Left lung (tissue), 10 donors: Measurements from ENCODE around the gene LRRK1. TPM values are rescaled to one million over a fixed set of nuclear protein-coding genes. Genes with fewer than 3 reads are reported as not detected.
A peak's percentile ranks its signal among the peaks of the same experiment; 100 is the strongest.

Experiments
- ATAC-seq: fragments of 200-7000 bp; cut with Tn5 transposase; one replicate; pipeline ENCODE4 v1.9.1; 2020; ENCODE audit warnings: moderate library complexity
- DNase-seq, 4 donors: peaks; one replicate each; pipeline ENCODE4 v3.0.0-alpha.2; 2013 to 2020
- H3K27ac ChIP-seq, 2 donors: fragments of 200-600 bp; sonication (generic) in 1 of 2; one replicate each; pipeline versions ENCODE4 v1.5.0 to v1.8.0; 2020 to 2021
- H3K27me3 ChIP-seq, 2 donors: fragments of 200-600 bp; sonication (generic) in 1 of 2; one replicate each; pipeline versions ENCODE4 v1.5.0 to v1.8.0; 2020 to 2021
- H3K36me3 ChIP-seq, 2 donors: fragments of 200-600 bp; sonication (generic) in 1 of 2; one replicate each; pipeline versions ENCODE4 v1.5.0 to v1.8.0; 2020 to 2021
- H3K4me1 ChIP-seq, 2 donors: fragments of 200-600 bp; one replicate each; pipeline ENCODE4 v1.8.0; 2021
- H3K4me3 ChIP-seq, 2 donors: fragments of 200-600 bp; sonication (generic) in 1 of 2; one replicate each; pipeline versions ENCODE4 v1.5.0 to v1.8.0; 2020 to 2021; ENCODE audit warnings: mild to moderate bottlenecking in 1 of 2
- H3K9me3 ChIP-seq, 2 donors: fragments of 200-600 bp; sonication (generic) in 1 of 2; one replicate each; pipeline versions ENCODE4 v1.5.0 to v1.8.0; 2020 to 2021
- CTCF ChIP-seq, 2 donors: fragments of 200-600 bp; sonication (generic) in 1 of 2; IDR thresholded peaks; one replicate each; pipeline versions ENCODE4 v1.5.0 to v1.8.0; 2021; ENCODE audit warnings: antibody characterized with exemption in 2 of 2
- intact Hi-C, 2 donors: fragments of 100-400 bp; cut with DNase I; formaldehyde crosslinking; loops; one replicate each; pipeline versions ENCODE4 v1.11.2 to v1.14.2; 2022
- polyA plus RNA-seq, 6 donors: library from polyadenylated mRNA; unstranded; fragments of 120-200 nt; gene quantifications; one replicate each; pipeline ENCODE4 v1.2.1, GENCODE V29; 2013; ENCODE audit not compliant: insufficient read length in 6 of 6
- total RNA-seq, 2 donors: library from RNA; stranded (reverse); fragmentation: NEBNext Ultra II Directional; extraction: Animal tissue kit (Norgen Biotek cat#: 25700); gene quantifications; one replicate each; pipeline ENCODE4 v1.2.1, GENCODE V29; 2021
- donor health status: DM: no; HTN: yes; CAD: no.
- donor health status: DM: no; HTN: no; CAD: no.

Gene LRRK1
- total and polyA plus RNA-seq, 8 donors, result 1.9 to 24.2 (median 3.0) TPM

- Histone ChIP-seq H3K9me3 (no peaks in the 10 kb centered on the region), H3K4me1 (no peaks in the 10 kb centered on the region), H3K4me3 (no peak overlapping the region), H3K27me3 (no peaks in the 10 kb centered on the region), H3K36me3 (no peaks in the 10 kb centered on the region), H3K27ac (no peak overlapping the region)
- intact Hi-C loops, result no loop called here
- no peak for ATAC-seq
- no peak for DNase-seq
- no peak for TF ChIP-seq CTCF (IDR thresholded peaks at IDR 0.05)
Measured at GRCh38 chr15:101108791-101109190, 189.6 kb downstream of the LRRK1 start.

- TF ChIP-seq CTCF (IDR thresholded peaks at IDR 0.05), result no peak
- Histone ChIP-seq H3K36me3 (no peaks in the 10 kb centered on the region), H3K4me1 (peaks cover 7 to 9% of the 10 kb centered on the region in 2 donors), H3K9me3 (no peaks in the 10 kb centered on the region), H3K27me3 (no peaks in the 10 kb centered on the region), H3K27ac (no peak overlapping the region), H3K4me3 (no peak overlapping the region)
- intact Hi-C loops, result no loop called here
- ATAC-seq (no peak), DNase-seq (no peak)
Measured at GRCh38 chr15:101110681-101111569, 191.8 kb downstream of the LRRK1 start.

GRCh38 chr15:101111570-101112262, 192.6 kb downstream of the LRRK1 start:
- Histone ChIP-seq H3K4me3 (no peak overlapping the region), H3K36me3 (no peaks in the 10 kb centered on the region), H3K9me3 (no peaks in the 10 kb centered on the region), H3K4me1 (peaks cover 15 to 16% of the 10 kb centered on the region in 2 donors), H3K27ac (no peak overlapping the region), H3K27me3 (no peaks in the 10 kb centered on the region)
- ATAC-seq (no peak), DNase-seq (no peak)
- intact Hi-C loops, result no loop called here
- no peak for TF ChIP-seq CTCF (IDR thresholded peaks at IDR 0.05)

GRCh38 chr15:101112336-101113113, 193.4 kb downstream of the LRRK1 start:
- intact Hi-C loops, result no loop called here
- Histone ChIP-seq H3K36me3 (no peaks in the 10 kb centered on the region), H3K27ac (no peak overlapping the region), H3K9me3 (no peaks in the 10 kb centered on the region), H3K27me3 (no peaks in the 10 kb centered on the region), H3K4me1 (peaks cover 15 to 21% of the 10 kb centered on the region in 2 donors), H3K4me3 (no peak overlapping the region)
- ATAC-seq (no peak), DNase-seq (peak in 1 of 4 donors; percentile 29)
- TF ChIP-seq CTCF (IDR thresholded peaks at IDR 0.05), result no peak
